ENCODE measurements around the gene NUP62.

The NUP62 gene

DNA sequence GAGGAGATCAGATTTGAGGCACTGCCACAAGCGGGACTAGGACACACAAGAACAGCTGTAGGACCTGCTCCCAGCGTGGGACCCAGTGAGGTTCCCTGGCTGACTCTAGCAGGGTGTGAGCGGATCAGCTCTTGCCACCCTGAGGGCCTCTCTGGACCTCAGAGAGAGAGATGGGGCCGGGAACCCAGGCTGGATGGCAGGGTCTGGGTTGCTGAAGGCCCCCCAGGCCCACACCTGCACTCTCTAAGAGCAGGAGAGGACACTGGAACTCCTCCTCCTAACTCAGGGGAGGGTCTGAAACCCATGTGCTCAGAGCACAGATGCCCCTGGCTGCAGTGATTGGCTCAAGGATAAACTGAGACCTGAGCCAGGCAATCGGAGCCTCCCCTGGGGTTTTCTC is 19.1 kb downstream of the NUP62 start:
- TF ChIP-seq, protein P1, sequence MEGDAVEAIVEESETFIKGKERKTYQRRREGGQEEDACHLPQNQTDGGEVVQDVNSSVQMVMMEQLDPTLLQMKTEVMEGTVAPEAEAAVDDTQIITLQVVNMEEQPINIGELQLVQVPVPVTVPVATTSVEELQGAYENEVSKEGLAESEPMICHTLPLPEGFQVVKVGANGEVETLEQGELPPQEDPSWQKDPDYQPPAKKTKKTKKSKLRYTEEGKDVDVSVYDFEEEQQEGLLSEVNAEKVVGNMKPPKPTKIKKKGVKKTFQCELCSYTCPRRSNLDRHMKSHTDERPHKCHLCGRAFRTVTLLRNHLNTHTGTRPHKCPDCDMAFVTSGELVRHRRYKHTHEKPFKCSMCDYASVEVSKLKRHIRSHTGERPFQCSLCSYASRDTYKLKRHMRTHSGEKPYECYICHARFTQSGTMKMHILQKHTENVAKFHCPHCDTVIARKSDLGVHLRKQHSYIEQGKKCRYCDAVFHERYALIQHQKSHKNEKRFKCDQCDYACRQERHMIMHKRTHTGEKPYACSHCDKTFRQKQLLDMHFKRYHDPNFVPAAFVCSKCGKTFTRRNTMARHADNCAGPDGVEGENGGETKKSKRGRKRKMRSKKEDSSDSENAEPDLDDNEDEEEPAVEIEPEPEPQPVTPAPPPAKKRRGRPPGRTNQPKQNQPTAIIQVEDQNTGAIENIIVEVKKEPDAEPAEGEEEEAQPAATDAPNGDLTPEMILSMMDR (IDR thresholded peaks at IDR 0.05; ENCODE audit: control insufficient read depth, extremely low read depth, insufficient read depth), result no peak
- no peak for DNase-seq (ENCODE audit: low read depth)
- H3K4me3 ChIP-seq (ENCODE audit: low read depth, low read length), result no peak overlapping the region

DNA sequence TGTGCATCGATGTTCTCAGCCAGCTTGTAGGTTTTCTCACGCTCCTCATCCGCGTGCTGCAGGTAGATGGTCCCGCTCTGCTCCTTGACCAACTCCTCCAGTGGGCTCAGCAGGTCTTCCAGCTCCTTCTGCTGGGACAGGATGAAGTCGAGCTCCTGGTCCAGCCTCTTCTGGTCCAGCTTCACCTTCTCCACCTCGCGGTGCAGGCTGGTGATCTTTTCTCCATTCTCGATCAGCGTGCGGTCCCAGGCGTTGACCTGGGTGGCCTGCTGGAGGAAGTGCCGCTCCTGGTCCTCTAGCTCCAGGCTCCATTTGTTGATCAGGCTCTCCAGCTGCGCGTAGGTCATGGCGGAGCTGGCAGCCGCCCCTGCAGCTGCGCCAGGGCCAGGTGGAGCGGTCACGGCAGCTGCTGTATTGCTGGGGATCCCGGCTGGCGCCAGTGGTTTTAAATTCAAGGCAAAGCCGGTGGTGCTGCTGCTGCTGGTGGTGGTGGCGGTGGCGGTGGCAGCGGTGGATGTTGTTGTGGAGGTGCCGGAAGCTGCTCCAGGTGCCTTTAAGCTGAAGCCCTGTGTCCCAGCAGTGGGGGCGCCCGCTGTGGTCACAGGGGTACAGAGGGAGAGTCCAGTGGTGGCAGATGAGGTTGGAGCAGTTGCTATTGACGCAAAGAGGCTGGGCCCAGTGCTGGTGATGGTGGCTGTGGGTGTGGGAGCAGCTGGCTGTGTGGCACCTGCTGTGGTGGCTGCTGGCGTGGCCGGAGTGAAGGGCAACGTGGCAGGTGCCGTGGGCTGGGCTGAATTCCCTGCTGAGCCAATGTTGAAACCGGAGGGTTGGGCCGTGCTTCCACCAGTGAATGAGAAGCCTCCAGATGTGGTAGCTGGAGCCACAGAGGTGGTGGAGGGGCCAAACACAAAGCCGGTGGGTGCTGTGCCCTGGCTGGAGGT is 20.6 kb downstream of the NUP62 start:
- H3K4me3 ChIP-seq (ENCODE audit: low read depth, low read length), result no peak overlapping the region
- no peak for DNase-seq (ENCODE audit: low read depth)
- TF ChIP-seq, protein P1 (IDR thresholded peaks at IDR 0.05; ENCODE audit: control insufficient read depth, extremely low read depth, insufficient read depth), result no peak

DNA sequence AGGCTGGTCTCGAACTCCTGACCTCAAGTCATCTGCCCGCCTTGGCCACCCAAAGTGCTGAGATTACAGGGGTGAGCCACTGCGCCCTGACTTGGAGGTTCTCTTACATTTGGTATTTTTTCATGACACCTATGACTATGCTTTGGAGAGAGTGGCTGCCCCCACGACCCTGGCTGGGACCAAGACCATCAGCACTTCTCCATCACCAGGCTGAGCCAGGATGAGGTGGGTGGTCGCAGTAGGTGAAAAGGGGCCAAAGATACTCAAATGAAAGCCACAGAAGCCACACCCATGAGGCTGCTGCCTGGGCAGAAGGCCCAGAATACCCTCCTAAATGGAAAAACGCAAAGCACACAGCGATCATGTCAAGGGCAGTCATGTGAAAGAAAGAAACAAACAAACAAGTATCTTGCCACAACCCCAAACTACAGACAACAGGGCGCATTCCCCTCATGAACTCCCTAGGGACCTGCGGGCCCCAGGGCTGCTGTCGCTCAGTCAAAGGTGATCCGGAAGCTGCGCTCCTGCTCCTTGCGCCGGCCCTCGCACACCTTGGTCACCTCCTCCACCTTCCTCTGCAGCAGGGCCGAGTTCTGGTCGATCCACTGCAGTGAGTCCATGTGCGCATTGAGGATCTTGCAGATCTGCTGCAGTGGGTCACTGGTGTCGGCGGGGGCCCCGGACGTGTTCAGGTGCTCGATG is 21.4 kb downstream of the NUP62 start:
- no peak for DNase-seq (ENCODE audit: low read depth)
- no peak overlapping the region for H3K4me3 ChIP-seq (ENCODE audit: low read depth, low read length)
- TF ChIP-seq, protein P1 (IDR thresholded peaks at IDR 0.05; ENCODE audit: control insufficient read depth, extremely low read depth, insufficient read depth), result no peak

DNA sequence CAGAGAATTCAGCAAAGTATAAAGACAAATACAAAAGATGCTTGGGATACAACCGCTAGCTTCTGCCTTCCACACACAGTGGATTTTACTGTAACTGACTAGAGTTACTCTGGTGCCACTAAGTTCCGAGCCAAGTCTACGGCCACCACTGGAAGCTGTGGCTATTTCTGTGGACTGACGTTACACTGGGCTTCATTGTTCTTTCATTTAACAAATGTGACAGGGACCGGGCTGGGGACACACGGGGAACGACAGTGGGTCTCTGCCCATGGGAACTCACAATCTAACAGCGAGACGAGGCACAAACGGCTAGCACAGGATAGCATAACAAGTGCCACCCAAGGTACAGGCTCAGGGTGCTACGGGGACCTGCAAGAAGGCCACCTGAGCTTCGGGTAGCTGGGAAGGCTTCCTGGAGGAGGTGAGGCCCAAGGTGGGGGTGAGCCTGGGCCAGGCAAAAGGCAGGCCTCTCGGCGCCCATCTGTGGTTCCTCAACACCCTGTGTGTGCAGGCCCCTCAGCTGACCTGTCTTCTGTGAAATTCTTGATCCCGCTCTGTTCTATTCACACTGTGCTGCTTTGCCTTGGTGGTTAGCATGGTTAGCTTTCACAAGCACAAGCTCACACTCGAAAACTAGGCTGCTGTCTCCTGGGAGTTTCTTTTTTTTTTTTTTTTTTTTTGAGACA is 22.3 kb downstream of the NUP62 start:
- no peak for DNase-seq (ENCODE audit: low read depth)
- H3K4me3 ChIP-seq (ENCODE audit: low read depth, low read length), result no peak overlapping the region
- TF ChIP-seq, protein P1 (IDR thresholded peaks at IDR 0.05; ENCODE audit: control insufficient read depth, extremely low read depth, insufficient read depth), result no peak

DNA sequence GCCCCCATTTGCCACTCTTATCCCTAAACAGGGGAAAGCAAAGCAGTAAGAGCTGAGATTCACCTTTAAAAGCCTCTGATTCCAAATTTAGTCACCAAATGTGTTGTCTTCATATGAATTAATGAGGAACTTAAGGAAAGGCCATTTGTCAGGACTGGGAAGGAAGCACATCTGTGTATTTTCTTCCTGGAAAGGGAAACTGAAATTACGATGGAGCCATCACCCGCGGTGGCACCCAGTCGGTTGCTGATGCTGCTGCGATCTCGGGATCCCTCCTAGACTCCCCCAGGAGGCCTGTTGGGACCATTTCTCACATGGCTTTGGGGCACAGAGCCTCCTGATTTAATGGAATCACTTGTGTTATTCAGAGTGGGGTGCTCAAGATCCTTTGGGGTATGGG is 25.2 kb downstream of the NUP62 start:
- TF ChIP-seq, protein P1 (IDR thresholded peaks at IDR 0.05; ENCODE audit: control insufficient read depth, extremely low read depth, insufficient read depth), result no peak
- no peak overlapping the region for H3K4me3 ChIP-seq (ENCODE audit: low read depth, low read length)
- no peak for DNase-seq (ENCODE audit: low read depth)

DNA sequence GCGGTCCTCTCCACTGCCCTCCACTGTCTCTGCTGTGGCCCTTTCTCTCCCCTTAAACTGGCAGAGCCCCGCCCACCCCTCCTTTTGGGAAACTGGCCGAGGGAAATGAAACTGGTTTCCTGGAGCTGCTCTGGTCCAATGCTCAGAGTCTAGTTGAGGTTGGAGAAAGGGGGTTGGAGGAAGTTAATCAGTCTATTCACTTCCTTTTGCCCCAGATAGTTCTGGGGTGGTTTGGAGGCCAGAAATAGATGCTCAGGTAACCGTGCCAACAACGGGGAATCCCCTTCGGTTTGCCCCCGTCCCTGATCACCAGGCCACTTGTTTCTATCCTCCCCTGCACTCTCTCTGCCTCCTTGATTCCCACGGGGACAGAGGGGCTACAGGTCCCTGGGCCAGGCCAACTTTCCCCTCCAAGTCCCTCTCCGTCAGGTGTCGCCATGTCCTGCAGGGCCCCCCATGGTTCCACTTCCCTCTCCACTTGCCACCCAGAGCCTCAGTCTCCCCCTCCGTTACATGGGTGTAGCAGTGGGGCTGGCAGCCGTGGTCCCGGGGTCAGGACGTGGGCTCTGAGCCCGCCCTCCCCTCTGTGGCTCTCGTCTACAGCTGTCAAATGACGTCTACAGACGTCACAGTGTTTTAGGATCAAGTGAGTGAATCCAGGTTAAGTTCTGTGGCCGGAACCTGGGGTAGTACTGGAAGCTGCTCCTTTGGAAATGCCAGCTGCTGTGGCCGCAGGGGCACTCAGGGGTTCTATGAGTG is 32.3 kb downstream of the NUP62 start, which contains the start of gene IL4I1:
Gene IL4I1, minus strand, starts transcription at position 25 of the 759 bp plus-strand sequence. CDS start 727 bp downstream, outside the sequence.
- DNase-seq (ENCODE audit: low read depth), result no peak
- TF ChIP-seq, protein P1 (IDR thresholded peaks at IDR 0.05; ENCODE audit: control insufficient read depth, extremely low read depth, insufficient read depth), result no peak
- no peak within 1 kb of the TSS for H3K4me3 ChIP-seq (ENCODE audit: low read depth, low read length)

All from LNCaP clone FGC (cell line).